Activated T-cell treated with anti-CD3 and anti-CD28 coated beads, Interleukin-2, amount 50 U/mL, for 48 hours (primary cell): ENCODE results near the gene TPD52L1.

Experiments used
- DNase-seq, 2 experiments: peaks; one replicate each; pipeline ENCODE4 v3.0.0-alpha.2; 2020

TPD52L1 gene

GRCh38 chr6:125312950-125313349, 159.4 kb downstream of the TPD52L1 start:
- DNase-seq = no peak
